ENCODE results near the gene IL6R.
"Not testable (repeated sequence)": the region's sequence is repeated elsewhere in the genome, so short reads cannot be mapped to it uniquely, and the experiment has no call there.

IL6R gene

DNA sequence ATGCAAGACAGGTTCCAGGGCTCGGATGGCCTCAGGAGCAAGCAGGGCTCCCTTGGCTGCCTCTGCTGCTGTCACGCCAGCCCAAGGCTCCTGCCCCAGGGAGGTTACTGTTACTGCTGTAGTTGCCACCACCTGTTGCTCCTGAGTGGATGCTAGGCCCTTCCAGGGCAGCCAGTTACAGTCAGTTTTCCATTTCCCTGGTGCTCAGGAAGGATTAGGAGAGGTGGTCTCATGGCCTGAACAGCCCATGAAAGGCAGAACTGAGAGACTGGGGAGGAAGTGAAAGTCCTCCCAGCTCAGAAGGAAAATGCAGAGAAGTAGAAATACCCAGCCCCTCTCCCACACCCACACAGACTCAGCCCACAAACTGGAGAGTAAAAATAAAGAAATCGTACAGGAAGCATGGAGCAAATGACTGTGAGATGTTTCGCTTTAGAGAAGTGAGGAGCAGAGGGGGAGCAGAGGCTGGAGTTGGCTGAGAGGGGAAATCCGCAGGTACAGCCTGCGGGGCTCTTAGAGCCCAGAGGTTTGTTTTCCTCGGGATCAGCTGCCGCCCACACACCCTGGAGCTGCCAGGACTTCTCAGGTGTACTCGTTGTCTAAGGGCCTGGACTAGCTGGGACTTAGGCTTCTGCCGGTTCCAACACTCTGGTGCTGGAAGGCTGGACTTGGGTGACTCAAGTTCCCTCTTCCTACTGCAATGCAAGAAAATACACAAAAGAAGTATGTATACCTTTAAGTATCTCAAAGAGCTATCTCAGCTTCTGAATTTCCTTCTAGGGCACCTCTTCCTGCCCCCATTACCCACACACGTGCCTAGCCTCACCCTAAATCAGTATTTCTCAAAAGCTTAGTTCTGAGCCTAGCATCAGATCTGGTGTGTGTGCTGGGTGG lies 2.3 kb downstream of the IL6R start:
- peak; percentile 5 to 6 for ATAC-seq

DNA sequence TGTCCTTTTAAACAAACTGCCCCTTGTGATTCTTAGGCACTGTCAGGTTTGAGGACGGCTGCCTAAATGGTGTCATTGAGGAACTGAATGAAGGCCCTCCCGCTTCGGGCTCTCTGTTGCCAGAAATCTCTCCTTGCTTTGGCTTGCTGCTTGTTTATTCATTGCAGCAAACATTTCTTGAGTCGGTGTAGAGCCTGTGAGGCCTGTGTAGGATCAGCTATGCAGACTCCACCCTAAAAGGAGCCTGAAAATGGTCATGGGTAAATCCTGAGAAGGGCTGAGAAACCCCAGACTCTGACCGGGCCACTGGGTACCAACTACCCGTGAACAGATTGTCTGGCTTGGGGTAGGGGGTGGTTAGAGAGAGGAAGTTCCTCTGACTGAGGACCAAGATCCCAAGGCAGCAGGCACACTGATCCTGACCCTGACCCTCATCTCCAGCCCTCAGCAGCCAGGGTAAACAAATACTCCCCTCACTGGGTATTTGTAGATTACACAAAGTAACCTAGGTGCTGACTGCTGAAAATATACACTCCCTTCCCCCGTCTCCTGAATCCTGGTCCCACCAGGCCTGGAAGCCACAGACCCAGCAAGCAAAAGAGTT lies 3.1 kb downstream of the IL6R start:
- no peak for ATAC-seq

DNA sequence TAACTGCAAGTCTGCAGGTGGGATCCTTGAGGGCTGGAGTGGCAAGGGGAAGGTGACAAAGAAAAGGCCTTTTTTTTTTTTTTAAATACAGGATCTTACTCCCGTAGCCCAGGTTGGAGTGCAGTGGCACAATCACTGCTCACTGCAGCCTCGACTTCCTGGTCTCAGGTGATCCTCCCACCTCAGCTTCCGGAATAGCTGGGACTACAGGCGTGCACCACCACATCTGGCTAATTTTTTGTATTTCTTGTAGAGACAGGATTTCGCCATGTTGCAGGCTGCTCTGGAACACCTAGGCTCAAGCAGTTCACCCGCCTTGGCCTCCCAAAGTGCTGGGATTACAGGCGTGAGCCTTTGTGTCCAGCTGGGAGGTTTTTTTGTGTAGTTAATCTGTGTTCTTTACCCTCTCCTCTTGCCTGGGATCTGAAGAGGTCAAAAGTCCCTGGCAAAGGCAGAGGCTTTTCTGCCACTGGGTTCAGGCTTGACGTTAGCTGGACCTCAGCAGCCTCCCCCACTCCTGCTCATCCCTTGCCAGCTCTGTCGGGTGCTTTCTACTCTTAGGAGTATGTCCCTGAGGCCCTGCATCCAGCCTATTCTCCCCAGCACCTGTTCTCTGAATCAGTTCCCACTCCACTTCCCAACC lies 5.2 kb downstream of the IL6R start:
- ATAC-seq = no peak

DNA sequence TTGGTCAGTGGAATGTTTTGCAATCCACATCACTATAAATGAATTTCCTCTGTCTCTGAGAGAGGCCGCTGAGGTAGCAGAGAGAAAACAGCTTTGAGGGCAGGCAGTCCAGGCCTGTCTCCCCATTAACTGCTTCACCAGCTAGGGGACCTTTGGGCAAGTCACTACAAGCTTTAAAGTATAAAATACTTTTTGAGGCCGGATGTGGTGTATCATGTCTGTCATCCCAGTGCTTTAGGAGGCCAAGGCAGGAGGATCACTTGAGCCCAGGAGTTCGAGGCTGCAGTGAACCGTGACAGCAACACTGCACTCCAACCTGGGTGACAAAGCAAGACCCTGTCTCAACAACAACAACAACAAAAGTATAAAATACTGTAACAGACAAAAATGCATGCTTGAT lies 6.4 kb downstream of the IL6R start:
- no peak for ATAC-seq

- no peak for ATAC-seq
Observed at GRCh38 chr1:154413177-154413783, 8.1 kb downstream of the IL6R start.

GRCh38 chr1:154414606-154415005 lies 9.5 kb downstream of the IL6R start:
- no peak for ATAC-seq

GRCh38 chr1:154416471-154417337 lies 11.6 kb downstream of the IL6R start:
- ATAC-seq = no peak

DNA sequence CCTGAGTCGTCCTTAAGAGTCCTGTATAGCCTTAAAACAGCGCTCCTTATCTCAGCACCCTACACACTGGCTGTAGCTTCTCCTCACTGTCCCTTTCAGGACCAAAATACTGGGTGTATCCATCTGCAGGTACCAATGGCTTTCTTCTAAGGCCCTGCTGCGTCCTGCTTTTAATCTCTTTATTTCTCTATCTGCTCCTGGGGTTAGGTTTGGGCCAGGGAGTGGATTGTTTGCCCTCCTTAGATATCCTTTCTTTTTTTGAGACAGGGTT lies 12.1 kb downstream of the IL6R start:
- no peak for ATAC-seq

DNA sequence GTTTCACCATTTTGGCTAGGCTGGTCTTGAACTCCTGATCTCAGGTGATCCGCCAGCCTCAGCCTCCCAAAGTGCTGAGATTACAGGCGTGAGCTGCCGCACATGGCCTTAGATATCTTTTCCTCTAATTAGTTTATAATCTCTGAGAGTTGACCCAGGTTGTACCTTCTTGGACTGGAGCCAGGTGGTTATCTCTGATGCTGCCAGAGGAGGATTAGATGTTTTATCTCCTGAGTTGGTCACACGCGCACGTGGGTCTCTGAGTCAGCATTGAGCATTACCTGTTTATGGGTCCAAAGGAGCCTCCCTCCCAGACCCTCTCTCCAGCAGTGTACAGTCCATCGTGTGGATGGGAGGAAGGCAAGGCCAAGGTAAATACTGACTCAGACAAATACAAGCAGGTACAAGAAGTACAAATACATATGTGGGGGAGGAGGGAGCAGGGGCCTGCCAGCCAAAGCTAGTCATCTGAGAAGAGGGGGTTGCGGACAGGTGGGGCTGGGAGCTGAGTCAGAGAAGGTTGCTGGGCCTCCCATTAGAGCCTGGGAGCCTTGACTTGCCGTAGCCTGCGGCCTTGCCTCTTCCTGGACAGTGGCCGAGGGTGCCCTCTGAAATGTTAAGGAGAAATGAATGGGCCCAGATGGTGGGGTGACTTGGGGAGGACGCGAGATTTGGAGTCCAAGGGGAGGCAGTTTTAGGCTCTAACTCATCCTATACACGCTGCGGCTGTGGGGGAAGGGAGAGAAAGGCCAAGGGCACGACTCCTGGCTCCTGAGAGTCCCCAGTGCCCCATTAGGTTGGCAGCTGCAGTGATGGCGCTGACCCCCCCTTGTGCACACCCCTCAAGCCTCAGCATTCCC lies 13.1 kb downstream of the IL6R start:
- peak; percentile 70 to 73 for ATAC-seq

GRCh38 chr1:154418923-154419619 lies 13.9 kb downstream of the IL6R start:
- no peak for ATAC-seq

GRCh38 chr1:154419620-154420571 lies 14.8 kb downstream of the IL6R start:
- peak; percentile 55 to 62 for ATAC-seq

DNA sequence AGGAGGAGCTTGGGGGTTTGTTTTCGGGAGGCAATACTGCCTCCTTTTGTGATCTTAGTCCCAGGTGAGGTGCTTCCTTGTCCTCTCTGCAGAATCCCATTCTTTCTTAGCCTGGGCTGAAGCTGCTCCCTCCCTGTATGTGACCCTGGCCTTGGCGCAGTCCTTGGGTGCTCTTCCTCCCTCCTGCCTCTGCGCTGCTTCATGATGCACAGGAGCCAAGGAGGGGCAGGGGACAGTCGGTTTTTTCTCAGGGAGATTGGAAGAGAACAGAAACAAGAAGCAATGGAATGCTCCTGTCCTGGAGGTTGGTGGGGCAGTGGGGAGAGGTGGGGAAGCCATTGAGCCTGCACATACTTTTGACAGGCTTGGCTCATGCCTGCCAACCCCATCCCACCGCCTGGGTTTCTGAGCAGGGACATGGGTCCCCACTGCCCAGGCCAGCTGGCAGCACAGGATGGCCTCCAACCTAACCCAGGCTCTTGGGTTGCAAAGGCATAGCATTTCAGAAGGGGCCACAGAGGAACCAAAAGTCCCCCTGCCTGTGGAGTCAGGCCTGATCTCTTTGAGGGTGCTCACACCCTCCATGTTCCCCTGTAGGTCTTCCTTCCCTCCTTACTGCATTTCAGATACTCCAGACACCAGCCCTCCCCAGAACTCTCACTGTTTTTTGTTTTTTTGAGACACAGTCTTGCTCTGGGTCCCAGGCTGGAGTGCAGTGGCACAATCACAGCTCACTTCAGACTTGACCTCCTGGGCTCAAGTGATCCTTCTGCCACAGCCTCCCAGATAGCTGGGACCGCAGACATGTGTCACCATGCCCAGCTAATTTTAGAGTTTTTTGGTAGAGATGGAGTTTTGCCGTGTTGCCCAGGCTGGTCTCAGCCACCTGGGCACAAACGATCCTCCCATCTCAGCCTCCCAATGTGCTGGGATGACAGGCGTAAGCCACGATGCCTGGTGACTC lies 16.1 kb downstream of the IL6R start:
- no peak for ATAC-seq

DNA sequence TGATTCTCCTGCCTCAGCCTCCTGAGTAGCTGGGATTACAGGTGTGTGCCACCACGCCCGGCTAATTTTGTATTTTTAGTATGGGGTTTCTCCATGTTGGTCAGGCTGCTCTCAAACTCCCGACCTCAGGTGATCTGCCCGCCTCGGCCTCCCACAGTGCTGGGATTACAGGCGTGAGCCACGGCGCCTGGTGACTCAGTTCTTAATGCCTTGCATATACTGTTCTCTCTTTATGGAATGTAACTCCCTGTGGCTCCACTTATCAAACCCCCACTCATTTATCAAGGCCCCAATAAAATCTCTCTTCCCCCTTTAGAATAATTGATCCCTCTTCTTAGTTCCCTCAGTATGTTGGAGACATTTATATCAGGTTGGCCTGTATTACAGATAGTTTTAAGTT lies 16.9 kb downstream of the IL6R start:
- not testable (repeated sequence) for ATAC-seq

- ATAC-seq = no peak
Observed at GRCh38 chr1:154422521-154422920, 17.4 kb downstream of the IL6R start.

DNA sequence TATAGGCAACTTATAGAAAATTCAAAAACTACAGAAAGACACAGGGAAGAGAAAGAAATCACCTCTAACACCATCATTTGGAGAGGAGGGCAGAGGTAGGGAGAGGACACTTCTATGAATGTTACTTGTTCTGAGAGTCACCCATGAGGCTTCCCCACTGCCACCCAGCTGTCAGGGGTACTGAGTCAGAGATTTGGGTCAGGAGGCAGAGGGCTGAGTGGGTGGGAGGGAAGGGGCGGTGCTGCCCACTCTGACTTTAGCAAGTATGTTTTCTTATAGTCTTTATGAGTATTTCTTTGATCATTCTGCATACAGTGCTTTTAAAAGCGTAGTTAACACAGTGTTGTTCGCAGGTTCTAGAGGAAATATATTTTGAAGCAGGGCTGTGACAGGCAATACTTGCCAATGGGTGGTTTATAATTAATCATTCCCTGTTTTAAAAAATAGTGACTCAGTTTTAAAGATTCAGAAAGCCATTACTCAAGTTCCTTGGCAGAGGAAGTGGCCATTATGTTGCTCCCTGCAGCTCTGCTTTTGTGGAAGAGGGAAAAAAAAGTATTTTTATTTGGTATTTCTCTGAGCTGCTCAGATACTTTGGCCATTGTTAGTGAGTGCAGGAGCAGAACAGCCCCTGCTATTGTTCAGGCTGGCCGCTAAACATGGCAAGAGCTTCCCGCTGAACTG lies 18.3 kb downstream of the IL6R start:
- ATAC-seq = peak; percentile 72 to 75

DNA sequence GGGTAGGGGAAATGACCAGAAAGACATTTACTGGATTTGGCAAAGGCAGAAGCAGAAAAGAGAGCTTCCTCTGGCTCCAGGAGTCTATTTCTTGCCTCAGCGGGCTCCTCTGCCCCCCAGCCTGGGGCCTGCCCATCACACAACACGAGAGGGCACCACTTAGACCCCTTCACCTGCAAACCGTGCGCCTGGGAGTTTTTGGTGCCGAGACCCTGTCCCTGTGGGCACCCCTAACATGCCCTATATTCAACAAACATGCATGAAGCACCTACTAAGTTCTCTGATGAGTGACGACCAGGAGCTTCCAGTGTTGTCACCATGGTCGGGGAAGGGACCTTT lies 18.8 kb downstream of the IL6R start:
- no peak for ATAC-seq

GRCh38 chr1:154425172-154425571 lies 20.0 kb downstream of the IL6R start:
- ATAC-seq = no peak
